ENCODE results near the gene AP4S1.
A peak's percentile ranks its signal among the peaks of the same experiment; 100 is the strongest.
"Not testable (repeated sequence)": the region's sequence is repeated elsewhere in the genome, so short reads cannot be mapped to it uniquely, and the experiment has no call there.

Gene AP4S1

GRCh38 chr14:31090883-31091764 is 65.7 kb downstream of the AP4S1 start:
- peak; percentile 8 for DNase-seq

GRCh38 chr14:31092160-31092708 is 66.8 kb downstream of the AP4S1 start:
- DNase-seq = no peak

- not testable (repeated sequence) for DNase-seq
These were observed 68.7 kb downstream of the AP4S1 start for GRCh38 chr14:31093884-31094839.

GRCh38 chr14:31095817-31096216 is 70.4 kb downstream of the AP4S1 start:
- DNase-seq = not testable (repeated sequence)

- DNase-seq = no peak
These were observed 70.8 kb downstream of the AP4S1 start for GRCh38 chr14:31096255-31096654.

- no peak for DNase-seq
These were observed 71.6 kb downstream of the AP4S1 start for GRCh38 chr14:31097081-31097480.

DNA sequence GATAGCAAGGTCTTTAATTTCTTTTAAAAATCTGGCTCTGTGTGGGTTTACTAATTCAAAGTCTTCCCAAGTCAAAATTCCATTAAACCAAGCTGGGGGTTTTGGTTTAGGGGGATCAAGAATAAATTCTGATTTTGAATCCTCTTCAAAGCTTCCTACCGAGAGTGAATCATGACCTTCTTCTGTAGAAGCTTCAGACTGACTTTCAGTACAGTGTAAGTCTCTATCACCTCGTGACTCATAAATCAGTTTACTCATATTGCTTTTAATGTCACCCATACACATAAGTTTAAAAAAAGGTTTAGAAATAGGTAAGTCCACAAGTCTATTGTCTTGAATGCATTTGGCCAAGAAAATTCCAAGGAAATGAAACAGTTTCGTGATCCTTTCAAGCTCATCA is 81.3 kb downstream of the AP4S1 start:
- DNase-seq = no peak

DNA sequence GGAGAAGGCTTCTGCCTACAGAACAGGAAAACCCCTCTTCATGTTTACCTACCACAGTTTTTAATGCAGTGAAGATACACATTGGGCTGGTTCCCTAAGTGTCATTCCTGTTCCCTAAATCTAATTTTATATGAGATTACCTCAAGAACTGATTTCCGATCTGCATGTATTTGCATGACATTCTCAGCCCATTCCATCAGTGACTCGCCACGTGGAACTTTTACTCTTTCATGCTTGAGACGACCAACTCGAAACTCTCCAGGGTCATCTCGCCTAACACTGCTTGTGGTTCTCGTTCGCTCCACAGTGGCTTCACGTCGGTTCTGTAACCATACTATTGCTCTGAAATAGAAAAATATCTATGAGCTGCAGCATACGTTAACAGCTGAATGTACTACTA is 83.8 kb downstream of the AP4S1 start:
- DNase-seq = no peak

GRCh38 chr14:31110872-31111271 is 85.4 kb downstream of the AP4S1 start:
- no peak for DNase-seq

GRCh38 chr14:31113794-31114193 is 88.3 kb downstream of the AP4S1 start:
- no peak for DNase-seq

DNA sequence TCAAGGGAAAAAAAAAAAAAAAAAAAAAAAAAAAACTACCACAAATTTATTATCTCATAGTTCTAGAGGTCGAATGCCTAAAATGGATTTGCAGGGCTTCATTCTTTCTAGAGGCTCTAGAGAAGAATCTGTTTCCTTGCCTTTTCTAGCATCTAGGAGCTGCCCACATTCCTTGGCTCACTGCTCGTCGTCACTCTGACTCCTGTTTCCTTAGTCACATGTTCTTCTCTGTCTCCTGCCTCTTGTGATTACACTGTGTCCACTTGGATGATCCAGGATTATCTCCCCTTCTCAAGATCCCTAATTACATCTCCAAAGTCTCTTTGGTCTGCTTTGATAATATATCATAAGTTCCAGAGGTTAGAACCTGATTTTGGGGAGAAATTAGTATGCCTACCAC is 93.4 kb downstream of the AP4S1 start:
- no peak for DNase-seq

DNA sequence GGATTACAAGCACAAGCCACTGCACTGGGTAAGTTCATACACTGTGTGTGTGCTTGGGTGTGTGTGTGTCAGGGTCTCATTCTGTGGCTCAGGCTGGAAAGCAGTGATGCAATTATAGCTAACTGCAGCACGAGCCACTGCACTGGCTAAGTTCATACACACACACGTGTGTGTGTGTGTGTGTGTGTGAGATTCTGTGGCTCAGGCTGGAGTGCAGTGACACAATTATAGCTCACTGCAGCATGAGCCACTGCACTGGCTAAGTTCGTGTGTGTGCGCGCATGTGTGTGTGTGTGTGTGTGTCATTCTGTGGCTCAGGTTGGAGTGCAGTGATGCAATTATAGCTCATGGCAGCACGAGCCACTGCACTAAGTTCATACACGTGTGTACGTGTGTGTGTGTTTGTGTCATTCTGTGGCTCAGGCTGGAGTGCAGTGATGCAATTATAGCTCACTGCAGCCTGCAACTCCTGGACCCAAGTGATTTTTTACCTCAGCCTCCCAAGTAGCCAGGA is 96.7 kb downstream of the AP4S1 start:
- no peak for DNase-seq

DNA sequence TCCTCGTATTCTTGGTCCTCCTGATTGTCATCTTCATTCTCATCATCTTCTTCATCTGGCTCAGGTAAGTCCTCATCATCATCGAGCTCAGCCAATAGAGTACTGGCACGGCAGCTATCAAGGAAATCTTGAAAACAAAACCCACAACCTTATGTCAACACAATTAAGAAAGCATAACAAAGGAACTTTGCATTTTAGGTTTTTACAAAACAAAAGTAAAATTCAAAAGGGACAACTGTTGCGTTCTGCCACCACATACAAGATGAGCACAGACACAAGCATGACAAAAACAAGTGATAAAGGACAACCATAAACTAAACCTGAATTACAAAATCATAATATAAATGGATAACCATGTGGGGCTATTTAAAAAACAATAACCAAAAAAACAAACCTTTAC is 97.5 kb downstream of the AP4S1 start:
- DNase-seq = no peak

DNA sequence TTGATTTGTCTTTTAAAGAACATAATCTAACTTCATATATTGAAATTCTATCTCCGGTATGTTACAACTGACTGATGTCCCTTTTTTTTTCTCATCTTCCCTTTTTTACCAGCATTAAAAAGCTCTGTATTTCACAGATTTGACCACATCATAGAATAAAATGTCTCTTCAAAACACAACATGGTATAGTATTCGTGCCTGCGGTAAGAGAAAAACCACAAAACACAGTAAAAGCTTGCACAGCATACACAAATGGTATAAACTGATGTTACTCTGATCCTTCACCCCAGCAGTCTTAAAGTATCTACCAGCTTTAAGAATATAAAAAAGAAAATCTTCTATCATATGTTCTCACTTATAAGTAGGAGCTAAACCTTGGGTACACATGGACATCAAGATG is 98.7 kb downstream of the AP4S1 start:
- DNase-seq = no peak

DNA sequence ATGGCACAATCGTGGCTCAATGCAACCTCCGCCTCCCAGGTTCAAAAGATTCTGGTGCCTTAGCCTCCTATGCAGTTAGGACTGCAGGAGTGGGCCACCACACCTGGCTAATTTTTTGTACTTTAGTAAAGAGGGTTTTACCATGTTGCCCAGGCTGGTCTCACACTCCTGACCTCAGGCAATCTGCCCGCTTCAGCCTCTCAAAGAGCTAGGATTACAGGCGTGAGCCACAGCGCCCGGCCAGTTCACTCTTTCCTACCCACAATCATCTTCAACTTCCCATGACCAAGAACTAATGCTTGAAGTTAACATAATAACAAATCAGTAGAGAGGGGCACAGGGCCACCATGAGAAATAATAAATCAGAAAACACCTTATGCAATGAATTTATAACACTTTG is 99.8 kb downstream of the AP4S1 start:
- DNase-seq = no peak

- DNase-seq = no peak
These were observed 101.2 kb downstream of the AP4S1 start for GRCh38 chr14:31126680-31127079.

GRCh38 chr14:31127690-31128089 is 102.2 kb downstream of the AP4S1 start:
- no peak for DNase-seq

- DNase-seq = no peak
These were observed 103.4 kb downstream of the AP4S1 start for GRCh38 chr14:31128601-31129526.

DNA sequence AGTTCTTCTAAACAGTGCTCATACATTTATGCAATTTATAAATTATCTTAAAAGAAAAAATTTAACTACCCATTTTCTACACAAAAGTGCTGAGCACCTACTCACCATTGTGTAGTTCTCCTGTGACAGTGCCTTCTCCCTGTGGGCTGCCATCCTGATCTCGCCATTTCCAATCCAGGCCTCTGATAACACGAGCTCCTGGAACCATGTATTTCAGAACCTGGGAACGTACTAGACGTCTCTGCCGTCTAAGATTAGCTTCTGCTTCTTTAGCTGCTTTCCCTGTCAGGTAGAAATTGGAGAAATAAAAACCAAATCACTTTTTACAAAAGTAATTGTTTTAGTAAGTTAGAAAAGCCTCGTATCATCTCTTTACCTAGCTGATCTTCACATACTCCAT is 107.7 kb downstream of the AP4S1 start:
- no peak for DNase-seq

- no peak for DNase-seq
These were observed 111.9 kb downstream of the AP4S1 start for GRCh38 chr14:31137214-31137889.

GRCh38 chr14:31138301-31138700 is 112.9 kb downstream of the AP4S1 start:
- no peak for DNase-seq
